ENCODE results near the gene TSSK2.

DNA sequence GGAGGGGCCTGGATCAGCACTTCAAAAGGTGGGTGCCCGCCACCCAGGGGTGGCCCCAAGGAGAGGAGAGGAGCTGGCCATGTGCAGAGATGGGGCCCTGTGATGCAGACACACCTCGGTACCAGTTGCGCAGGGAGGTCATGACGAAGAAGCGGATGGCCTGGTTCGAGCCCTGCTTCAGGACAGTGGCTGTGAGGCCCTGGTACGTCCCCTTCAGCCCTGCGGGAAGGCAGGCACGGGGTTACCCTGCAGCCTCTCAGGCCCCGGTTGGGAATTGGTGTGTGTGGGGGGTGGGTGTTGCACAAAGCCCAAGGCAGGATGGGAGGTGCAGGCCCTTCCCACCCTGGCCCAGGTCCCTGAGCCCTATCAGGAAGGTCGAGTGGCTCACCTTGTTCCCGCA lies 45.6 kb downstream of the TSSK2 start:
- TF ChIP-seq, protein P1, sequence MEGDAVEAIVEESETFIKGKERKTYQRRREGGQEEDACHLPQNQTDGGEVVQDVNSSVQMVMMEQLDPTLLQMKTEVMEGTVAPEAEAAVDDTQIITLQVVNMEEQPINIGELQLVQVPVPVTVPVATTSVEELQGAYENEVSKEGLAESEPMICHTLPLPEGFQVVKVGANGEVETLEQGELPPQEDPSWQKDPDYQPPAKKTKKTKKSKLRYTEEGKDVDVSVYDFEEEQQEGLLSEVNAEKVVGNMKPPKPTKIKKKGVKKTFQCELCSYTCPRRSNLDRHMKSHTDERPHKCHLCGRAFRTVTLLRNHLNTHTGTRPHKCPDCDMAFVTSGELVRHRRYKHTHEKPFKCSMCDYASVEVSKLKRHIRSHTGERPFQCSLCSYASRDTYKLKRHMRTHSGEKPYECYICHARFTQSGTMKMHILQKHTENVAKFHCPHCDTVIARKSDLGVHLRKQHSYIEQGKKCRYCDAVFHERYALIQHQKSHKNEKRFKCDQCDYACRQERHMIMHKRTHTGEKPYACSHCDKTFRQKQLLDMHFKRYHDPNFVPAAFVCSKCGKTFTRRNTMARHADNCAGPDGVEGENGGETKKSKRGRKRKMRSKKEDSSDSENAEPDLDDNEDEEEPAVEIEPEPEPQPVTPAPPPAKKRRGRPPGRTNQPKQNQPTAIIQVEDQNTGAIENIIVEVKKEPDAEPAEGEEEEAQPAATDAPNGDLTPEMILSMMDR (IDR thresholded peaks at IDR 0.05; ENCODE audit: low read length), result no peak
- no peak for TF ChIP-seq EZH2 (IDR thresholded peaks at IDR 0.05; ENCODE audit: borderline replicate concordance, low read length)

Data from OCI-LY1 (cell line).